Breast epithelium (tissue), 3 donors: ENCODE data around the gene TMCO5A.

Experiments used
- POLR2AphosphoS5 ChIP-seq, 3 donors: sonication (generic); formaldehyde crosslinking; IDR thresholded peaks; one replicate each; pipeline ENCODE4 v1.6.1; 2017; ENCODE audit warnings: antibody characterized with exemption in 3 of 3
- TF ChIP-seq, protein P1 (sequence below), 3 donors: fragments of 450-650 bp; IDR thresholded peaks; one replicate each; pipeline ENCODE4 v1.5.1; 2016 to 2017; ENCODE audit warnings: antibody characterized with exemption in 3 of 3, mild to moderate bottlenecking in 3 of 3, moderate library complexity in 3 of 3

DNA sequence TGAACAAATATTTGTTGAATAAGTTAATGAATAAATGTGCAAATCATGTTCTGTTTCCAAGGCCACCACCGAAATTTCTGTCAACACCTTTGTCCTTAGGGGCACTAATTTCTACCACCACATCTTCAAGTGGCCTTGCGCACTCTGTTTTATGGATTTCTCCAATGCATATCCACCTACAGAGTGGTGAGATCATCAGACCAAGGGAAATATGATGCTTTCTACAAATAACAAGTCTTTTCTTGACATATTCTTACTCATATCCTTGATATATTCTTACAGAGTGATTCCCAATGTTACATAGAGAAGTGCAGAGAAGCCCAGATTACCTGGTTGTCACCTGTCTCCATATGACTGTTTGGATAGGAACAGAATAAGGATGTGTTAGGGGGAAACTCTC, 36.1 kb upstream of the TMCO5A start:
- TF ChIP-seq, protein P1, sequence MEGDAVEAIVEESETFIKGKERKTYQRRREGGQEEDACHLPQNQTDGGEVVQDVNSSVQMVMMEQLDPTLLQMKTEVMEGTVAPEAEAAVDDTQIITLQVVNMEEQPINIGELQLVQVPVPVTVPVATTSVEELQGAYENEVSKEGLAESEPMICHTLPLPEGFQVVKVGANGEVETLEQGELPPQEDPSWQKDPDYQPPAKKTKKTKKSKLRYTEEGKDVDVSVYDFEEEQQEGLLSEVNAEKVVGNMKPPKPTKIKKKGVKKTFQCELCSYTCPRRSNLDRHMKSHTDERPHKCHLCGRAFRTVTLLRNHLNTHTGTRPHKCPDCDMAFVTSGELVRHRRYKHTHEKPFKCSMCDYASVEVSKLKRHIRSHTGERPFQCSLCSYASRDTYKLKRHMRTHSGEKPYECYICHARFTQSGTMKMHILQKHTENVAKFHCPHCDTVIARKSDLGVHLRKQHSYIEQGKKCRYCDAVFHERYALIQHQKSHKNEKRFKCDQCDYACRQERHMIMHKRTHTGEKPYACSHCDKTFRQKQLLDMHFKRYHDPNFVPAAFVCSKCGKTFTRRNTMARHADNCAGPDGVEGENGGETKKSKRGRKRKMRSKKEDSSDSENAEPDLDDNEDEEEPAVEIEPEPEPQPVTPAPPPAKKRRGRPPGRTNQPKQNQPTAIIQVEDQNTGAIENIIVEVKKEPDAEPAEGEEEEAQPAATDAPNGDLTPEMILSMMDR (IDR thresholded peaks at IDR 0.05), result no peak
- no peak for TF ChIP-seq POLR2AphosphoS5 (IDR thresholded peaks at IDR 0.05)
